GM23338 (cell line): ENCODE data around the gene RPN2. TPM values are rescaled to one million over a fixed set of nuclear protein-coding genes. Genes with fewer than 3 reads are reported as not detected.

Experiments used
- ATAC-seq: fragments of 200-7000 bp; cut with Tn5 transposase; 3 replicates; pipeline ENCODE4 v1.9.1; 2020
- DNase-seq: peaks from one replicate; pipeline ENCODE4 v3.0.0-alpha.2; 2015; ENCODE audit warnings: low spot score
- H2AFZ ChIP-seq: fragments of 200-600 bp; sonication (generic); 2 replicates; pipeline ENCODE4 v1.8.0; 2016; ENCODE audit warnings: antibody characterized with exemption, mild to moderate bottlenecking, moderate library complexity
- H3F3A ChIP-seq: fragments of 200-600 bp; sonication (generic); replicated peaks from 2 replicates; pipeline ENCODE4 v1.8.0; 2017; ENCODE audit warnings: antibody characterized with exemption, mixed run types, low read depth
- H3K27ac ChIP-seq: fragments of 200-600 bp; sonication (generic); 2 replicates; pipeline ENCODE4 v1.6.1; 2016; ENCODE audit warnings: low read depth
- H3K27me3 ChIP-seq: fragments of 200-600 bp; sonication (generic); 2 replicates; pipeline ENCODE4 v1.8.0; 2016; ENCODE audit warnings: mild to moderate bottlenecking, mixed run types, moderate library complexity; ENCODE audit not compliant: insufficient read depth
- H3K36me3 ChIP-seq: fragments of 200-600 bp; sonication (generic); 2 replicates; pipeline ENCODE4 v1.8.0; 2016; ENCODE audit warnings: mild to moderate bottlenecking; ENCODE audit not compliant: insufficient read depth
- H3K4me1 ChIP-seq: fragments of 200-600 bp; sonication (generic); 2 replicates; pipeline ENCODE4 v1.8.0; 2016; ENCODE audit warnings: mild to moderate bottlenecking, moderate library complexity; ENCODE audit not compliant: insufficient read depth
- H3K4me2 ChIP-seq: fragments of 200-600 bp; sonication (generic); 2 replicates; pipeline ENCODE4 v1.7.1; 2017; ENCODE audit warnings: mixed run types
- H3K4me3 ChIP-seq: fragments of 200-600 bp; sonication (generic); 2 replicates; pipeline ENCODE4 v1.6.1; 2016; ENCODE audit warnings: mixed run types
- H3K79me2 ChIP-seq: fragments of 200-600 bp; sonication (generic); replicated peaks from 2 replicates; pipeline ENCODE4 v1.8.0; 2017; ENCODE audit warnings: mild to moderate bottlenecking; ENCODE audit not compliant: insufficient read depth
- H3K9me2 ChIP-seq: fragments of 200-600 bp; sonication (generic); 2 replicates; pipeline ENCODE4 v1.8.0; 2017; ENCODE audit not compliant: insufficient read depth
- H4K20me1 ChIP-seq: fragments of 200-600 bp; sonication (generic); replicated peaks from 2 replicates; pipeline ENCODE4 v1.8.0; 2017; ENCODE audit warnings: mild to moderate bottlenecking; ENCODE audit not compliant: insufficient read depth
- H3K27ac Mint-ChIP-seq: 2 replicates; pipeline ENCODE4 v1.8.0; 2020; ENCODE audit warnings: inconsistent platforms, mild to moderate bottlenecking, moderate library complexity, mixed read lengths
- H3K27me3 Mint-ChIP-seq: 3 replicates; pipeline ENCODE4 v1.8.0; 2022; ENCODE audit warnings: low read depth, mild to moderate bottlenecking, moderate library complexity, mixed read lengths, inconsistent platforms; ENCODE audit not compliant: insufficient read depth, poor library complexity
- H3K36me3 Mint-ChIP-seq: 3 replicates; pipeline ENCODE4 v1.8.0; 2021; ENCODE audit warnings: low read depth, mild to moderate bottlenecking, inconsistent platforms, moderate library complexity, mixed read lengths
- H3K4me1 Mint-ChIP-seq: 3 replicates; pipeline ENCODE4 v1.8.0; 2020; ENCODE audit warnings: mild to moderate bottlenecking, inconsistent platforms, mixed read lengths
- H3K4me3 Mint-ChIP-seq: 3 replicates; pipeline ENCODE4 v1.8.0; 2021; ENCODE audit warnings: moderate library complexity, mild to moderate bottlenecking, inconsistent platforms, mixed read lengths
- H3K9me3 Mint-ChIP-seq: 3 replicates; pipeline ENCODE4 v1.8.0; 2020; ENCODE audit warnings: moderate library complexity, mild to moderate bottlenecking, inconsistent platforms, mixed read lengths
- CREB1 ChIP-seq: fragments of 250-450 bp; sonication (Bioruptor Pico); IDR thresholded peaks from 2 replicates; pipeline ENCODE4 v1.5.0; 2020; ENCODE audit warnings: low read depth, mild to moderate bottlenecking, moderate library complexity
- EZH2 ChIP-seq: fragments of 200-600 bp; sonication (generic); IDR thresholded peaks from one replicate; pipeline ENCODE4 v1.8.0; 2017; ENCODE audit warnings: antibody characterized with exemption, mild to moderate bottlenecking, low read depth; ENCODE audit not compliant: unreplicated experiment
- EZH2phosphoT487 ChIP-seq: fragments of 200-600 bp; sonication (generic); IDR thresholded peaks from one replicate; pipeline ENCODE4 v1.8.1; 2018; ENCODE audit warnings: antibody characterized with exemption; ENCODE audit not compliant: unreplicated experiment
- JUNB ChIP-seq: IDR thresholded peaks from one replicate; pipeline ENCODE4 v1.6.1; 2016; ENCODE audit warnings: antibody characterized with exemption; ENCODE audit not compliant: unreplicated experiment
- NANOG ChIP-seq: IDR thresholded peaks from 2 replicates; pipeline ENCODE4 v1.6.1; 2016; ENCODE audit warnings: antibody characterized with exemption, borderline replicate concordance
- POLR2AphosphoS5 ChIP-seq: IDR thresholded peaks from 2 replicates; pipeline ENCODE4 v1.6.1; 2016; ENCODE audit warnings: antibody characterized with exemption, low read depth
- STAT1 ChIP-seq: IDR thresholded peaks from one replicate; pipeline ENCODE4 v1.6.1; 2016; ENCODE audit warnings: antibody characterized with exemption; ENCODE audit not compliant: unreplicated experiment
- ZNF114 ChIP-seq: fragments of 250-450 bp; sonication (Bioruptor Pico); IDR thresholded peaks from 2 replicates; pipeline ENCODE4 v1.5.0; 2020; ENCODE audit warnings: mild to moderate bottlenecking, moderate library complexity
- ZNF331 ChIP-seq: fragments of 250-450 bp; sonication (Bioruptor Pico); IDR thresholded peaks from 2 replicates; pipeline ENCODE4 v1.5.0; 2020; ENCODE audit warnings: low read depth, mild to moderate bottlenecking, moderate library complexity
- polyA plus RNA-seq: library from polyadenylated mRNA; unstranded; fragments of >200 nt; fragmentation: Nextera tagmentation; extraction: Ambion mirVana; gene quantifications from 2 replicates; pipeline ENCODE4 v1.2.1, GENCODE V29; 2016
- total RNA-seq: library from RNA; depleted of rRNA; stranded (reverse); fragments of >200 nt; shearing (Covaris generic); gene quantifications from 2 replicates; pipeline ENCODE4 v1.2.3, GENCODE V29; 2014
- TF ChIP-seq, protein P1 (sequence below): IDR thresholded peaks from one replicate; pipeline ENCODE4 v1.6.1; 2018; ENCODE audit warnings: antibody characterized with exemption; ENCODE audit not compliant: unreplicated experiment
- TF ChIP-seq, protein P2 (sequence below): IDR thresholded peaks from 2 replicates; pipeline ENCODE4 v1.6.1; 2016; ENCODE audit warnings: antibody characterized with exemption
- TF ChIP-seq, protein P3 (sequence below), 2 experiments: fragments of 200-600 bp in 1 of 2; sonication (generic) in 1 of 2; conservative IDR thresholded peaks; 2 replicates each; pipeline versions ENCODE4 v1.5.1 to v1.6.1; 2016 to 2017; ENCODE audit warnings: antibody characterized with exemption in 2 of 2, low read depth in 2 of 2, mild to moderate bottlenecking in 2 of 2, moderate library complexity in 1 of 2
- TF ChIP-seq, protein P4 (sequence below): fragments of 250-450 bp; sonication (Bioruptor Pico); IDR thresholded peaks from 2 replicates; pipeline ENCODE4 v1.5.0; 2020; ENCODE audit warnings: mild to moderate bottlenecking, moderate library complexity

The RPN2 gene
- total and polyA plus RNA-seq, 2 experiments from 2014 or later = 244 to 302 TPM

DNA sequence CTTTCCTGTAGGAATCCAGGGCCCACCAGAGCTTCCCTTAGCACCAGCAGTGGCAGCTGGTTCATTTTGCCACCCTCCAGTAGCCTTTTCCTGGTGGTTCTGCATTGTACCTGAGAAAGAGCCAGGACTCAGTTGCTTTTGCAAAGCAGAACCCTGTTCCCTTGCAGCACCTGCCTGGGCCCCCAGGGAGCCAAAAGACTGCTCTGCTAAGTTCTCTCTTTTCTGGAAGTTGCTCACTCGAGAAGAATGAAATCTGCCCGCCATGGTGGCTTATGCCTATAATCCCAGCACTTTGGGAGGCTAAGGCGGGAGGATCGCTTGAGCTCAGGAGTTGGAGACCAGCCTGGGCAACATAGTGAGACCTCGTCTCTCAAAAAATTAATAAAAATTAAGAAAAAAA, 58.5 kb downstream of the RPN2 start:
- peaks cover 12% of the 10 kb centered on the region for H4K20me1 ChIP-seq
- no peaks in the 10 kb centered on the region for H3K9me2 ChIP-seq
- DNase-seq (no peak), ATAC-seq (no peak)
- H3K4me1 ChIP-seq = no peaks in the 10 kb centered on the region
- no peak overlapping the region for H3K27ac ChIP-seq
- no peak overlapping the region for H3K4me3 ChIP-seq
- H3K27me3 ChIP-seq = no peaks in the 10 kb centered on the region
- no peaks in the 10 kb centered on the region for H3K79me2 ChIP-seq
- Mint-ChIP-seq H3K27ac (no peak overlapping the region), H3K4me1 (no peaks in the 10 kb centered on the region), H3K27me3 (no peaks in the 10 kb centered on the region), H3K9me3 (no peaks in the 10 kb centered on the region), H3K36me3 (peaks cover 93% of the 10 kb centered on the region), H3K4me3 (no peak overlapping the region)
- H2AFZ ChIP-seq = no peak overlapping the region
- no peak for TF ChIP-seq EZH2
- TF ChIP-seq, protein P1, sequence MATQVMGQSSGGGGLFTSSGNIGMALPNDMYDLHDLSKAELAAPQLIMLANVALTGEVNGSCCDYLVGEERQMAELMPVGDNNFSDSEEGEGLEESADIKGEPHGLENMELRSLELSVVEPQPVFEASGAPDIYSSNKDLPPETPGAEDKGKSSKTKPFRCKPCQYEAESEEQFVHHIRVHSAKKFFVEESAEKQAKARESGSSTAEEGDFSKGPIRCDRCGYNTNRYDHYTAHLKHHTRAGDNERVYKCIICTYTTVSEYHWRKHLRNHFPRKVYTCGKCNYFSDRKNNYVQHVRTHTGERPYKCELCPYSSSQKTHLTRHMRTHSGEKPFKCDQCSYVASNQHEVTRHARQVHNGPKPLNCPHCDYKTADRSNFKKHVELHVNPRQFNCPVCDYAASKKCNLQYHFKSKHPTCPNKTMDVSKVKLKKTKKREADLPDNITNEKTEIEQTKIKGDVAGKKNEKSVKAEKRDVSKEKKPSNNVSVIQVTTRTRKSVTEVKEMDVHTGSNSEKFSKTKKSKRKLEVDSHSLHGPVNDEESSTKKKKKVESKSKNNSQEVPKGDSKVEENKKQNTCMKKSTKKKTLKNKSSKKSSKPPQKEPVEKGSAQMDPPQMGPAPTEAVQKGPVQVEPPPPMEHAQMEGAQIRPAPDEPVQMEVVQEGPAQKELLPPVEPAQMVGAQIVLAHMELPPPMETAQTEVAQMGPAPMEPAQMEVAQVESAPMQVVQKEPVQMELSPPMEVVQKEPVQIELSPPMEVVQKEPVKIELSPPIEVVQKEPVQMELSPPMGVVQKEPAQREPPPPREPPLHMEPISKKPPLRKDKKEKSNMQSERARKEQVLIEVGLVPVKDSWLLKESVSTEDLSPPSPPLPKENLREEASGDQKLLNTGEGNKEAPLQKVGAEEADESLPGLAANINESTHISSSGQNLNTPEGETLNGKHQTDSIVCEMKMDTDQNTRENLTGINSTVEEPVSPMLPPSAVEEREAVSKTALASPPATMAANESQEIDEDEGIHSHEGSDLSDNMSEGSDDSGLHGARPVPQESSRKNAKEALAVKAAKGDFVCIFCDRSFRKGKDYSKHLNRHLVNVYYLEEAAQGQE = no peak
- TF ChIP-seq, protein P2, sequence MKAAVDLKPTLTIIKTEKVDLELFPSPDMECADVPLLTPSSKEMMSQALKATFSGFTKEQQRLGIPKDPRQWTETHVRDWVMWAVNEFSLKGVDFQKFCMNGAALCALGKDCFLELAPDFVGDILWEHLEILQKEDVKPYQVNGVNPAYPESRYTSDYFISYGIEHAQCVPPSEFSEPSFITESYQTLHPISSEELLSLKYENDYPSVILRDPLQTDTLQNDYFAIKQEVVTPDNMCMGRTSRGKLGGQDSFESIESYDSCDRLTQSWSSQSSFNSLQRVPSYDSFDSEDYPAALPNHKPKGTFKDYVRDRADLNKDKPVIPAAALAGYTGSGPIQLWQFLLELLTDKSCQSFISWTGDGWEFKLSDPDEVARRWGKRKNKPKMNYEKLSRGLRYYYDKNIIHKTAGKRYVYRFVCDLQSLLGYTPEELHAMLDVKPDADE = no peak
- no peak for TF ChIP-seq CREB1
- TF ChIP-seq JUNB = no peak
- TF ChIP-seq, protein P3, sequence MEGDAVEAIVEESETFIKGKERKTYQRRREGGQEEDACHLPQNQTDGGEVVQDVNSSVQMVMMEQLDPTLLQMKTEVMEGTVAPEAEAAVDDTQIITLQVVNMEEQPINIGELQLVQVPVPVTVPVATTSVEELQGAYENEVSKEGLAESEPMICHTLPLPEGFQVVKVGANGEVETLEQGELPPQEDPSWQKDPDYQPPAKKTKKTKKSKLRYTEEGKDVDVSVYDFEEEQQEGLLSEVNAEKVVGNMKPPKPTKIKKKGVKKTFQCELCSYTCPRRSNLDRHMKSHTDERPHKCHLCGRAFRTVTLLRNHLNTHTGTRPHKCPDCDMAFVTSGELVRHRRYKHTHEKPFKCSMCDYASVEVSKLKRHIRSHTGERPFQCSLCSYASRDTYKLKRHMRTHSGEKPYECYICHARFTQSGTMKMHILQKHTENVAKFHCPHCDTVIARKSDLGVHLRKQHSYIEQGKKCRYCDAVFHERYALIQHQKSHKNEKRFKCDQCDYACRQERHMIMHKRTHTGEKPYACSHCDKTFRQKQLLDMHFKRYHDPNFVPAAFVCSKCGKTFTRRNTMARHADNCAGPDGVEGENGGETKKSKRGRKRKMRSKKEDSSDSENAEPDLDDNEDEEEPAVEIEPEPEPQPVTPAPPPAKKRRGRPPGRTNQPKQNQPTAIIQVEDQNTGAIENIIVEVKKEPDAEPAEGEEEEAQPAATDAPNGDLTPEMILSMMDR (conservative IDR thresholded peaks at IDR 0.05; ENCODE audit: low read depth in 2 of 2) = no peak
- no peak for TF ChIP-seq ZNF331 (CRISPR knock-in tag)
- TF ChIP-seq, protein P4, sequence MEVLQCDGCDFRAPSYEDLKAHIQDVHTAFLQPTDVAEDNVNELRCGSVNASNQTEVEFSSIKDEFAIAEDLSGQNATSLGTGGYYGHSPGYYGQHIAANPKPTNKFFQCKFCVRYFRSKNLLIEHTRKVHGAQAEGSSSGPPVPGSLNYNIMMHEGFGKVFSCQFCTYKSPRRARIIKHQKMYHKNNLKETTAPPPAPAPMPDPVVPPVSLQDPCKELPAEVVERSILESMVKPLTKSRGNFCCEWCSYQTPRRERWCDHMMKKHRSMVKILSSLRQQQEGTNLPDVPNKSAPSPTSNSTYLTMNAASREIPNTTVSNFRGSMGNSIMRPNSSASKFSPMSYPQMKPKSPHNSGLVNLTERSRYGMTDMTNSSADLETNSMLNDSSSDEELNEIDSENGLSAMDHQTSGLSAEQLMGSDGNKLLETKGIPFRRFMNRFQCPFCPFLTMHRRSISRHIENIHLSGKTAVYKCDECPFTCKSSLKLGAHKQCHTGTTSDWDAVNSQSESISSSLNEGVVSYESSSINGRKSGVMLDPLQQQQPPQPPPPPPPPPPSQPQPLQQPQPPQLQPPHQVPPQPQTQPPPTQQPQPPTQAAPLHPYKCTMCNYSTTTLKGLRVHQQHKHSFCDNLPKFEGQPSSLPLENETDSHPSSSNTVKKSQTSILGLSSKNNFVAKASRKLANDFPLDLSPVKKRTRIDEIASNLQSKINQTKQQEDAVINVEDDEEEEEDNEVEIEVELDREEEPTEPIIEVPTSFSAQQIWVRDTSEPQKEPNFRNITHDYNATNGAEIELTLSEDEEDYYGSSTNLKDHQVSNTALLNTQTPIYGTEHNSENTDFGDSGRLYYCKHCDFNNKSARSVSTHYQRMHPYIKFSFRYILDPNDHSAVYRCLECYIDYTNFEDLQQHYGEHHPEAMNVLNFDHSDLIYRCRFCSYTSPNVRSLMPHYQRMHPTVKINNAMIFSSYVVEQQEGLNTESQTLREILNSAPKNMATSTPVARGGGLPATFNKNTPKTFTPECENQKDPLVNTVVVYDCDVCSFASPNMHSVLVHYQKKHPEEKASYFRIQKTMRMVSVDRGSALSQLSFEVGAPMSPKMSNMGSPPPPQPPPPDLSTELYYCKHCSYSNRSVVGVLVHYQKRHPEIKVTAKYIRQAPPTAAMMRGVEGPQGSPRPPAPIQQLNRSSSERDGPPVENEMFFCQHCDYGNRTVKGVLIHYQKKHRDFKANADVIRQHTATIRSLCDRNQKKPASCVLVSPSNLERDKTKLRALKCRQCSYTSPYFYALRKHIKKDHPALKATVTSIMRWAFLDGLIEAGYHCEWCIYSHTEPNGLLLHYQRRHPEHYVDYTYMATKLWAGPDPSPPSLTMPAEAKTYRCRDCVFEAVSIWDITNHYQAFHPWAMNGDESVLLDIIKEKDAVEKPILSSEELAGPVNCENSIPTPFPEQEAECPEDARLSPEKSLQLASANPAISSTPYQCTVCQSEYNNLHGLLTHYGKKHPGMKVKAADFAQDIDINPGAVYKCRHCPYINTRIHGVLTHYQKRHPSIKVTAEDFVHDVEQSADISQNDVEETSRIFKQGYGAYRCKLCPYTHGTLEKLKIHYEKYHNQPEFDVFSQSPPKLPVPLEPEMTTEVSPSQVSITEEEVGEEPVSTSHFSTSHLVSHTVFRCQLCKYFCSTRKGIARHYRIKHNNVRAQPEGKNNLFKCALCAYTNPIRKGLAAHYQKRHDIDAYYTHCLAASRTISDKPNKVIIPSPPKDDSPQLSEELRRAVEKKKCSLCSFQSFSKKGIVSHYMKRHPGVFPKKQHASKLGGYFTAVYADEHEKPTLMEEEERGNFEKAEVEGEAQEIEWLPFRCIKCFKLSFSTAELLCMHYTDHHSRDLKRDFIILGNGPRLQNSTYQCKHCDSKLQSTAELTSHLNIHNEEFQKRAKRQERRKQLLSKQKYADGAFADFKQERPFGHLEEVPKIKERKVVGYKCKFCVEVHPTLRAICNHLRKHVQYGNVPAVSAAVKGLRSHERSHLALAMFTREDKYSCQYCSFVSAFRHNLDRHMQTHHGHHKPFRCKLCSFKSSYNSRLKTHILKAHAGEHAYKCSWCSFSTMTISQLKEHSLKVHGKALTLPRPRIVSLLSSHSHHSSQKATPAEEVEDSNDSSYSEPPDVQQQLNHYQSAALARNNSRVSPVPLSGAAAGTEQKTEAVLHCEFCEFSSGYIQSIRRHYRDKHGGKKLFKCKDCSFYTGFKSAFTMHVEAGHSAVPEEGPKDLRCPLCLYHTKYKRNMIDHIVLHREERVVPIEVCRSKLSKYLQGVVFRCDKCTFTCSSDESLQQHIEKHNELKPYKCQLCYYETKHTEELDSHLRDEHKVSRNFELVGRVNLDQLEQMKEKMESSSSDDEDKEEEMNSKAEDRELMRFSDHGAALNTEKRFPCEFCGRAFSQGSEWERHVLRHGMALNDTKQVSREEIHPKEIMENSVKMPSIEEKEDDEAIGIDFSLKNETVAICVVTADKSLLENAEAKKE = no peak
- TF ChIP-seq STAT1 = no peak
- TF ChIP-seq POLR2AphosphoS5 = no peak
- TF ChIP-seq EZH2phosphoT487 = no peak
- TF ChIP-seq ZNF114 (CRISPR knock-in tag) = no peak
- no peak for TF ChIP-seq NANOG
- no peak overlapping the region for H3K4me2 ChIP-seq
- peaks cover 5% of the 10 kb centered on the region for H3F3A ChIP-seq
- H3K36me3 ChIP-seq = peaks cover 76% of the 10 kb centered on the region
